Stimulated activated CD4-positive, alpha-beta T cell treated with anti-CD3 and anti-CD28 coated beads, Interleukin-1b, Interleukin-23, amount 100 ng/mL, for 4 hours (primary cell): ENCODE results near the gene LAMC2.
"Not testable (repeated sequence)": the region's sequence is repeated elsewhere in the genome, so short reads cannot be mapped to it uniquely, and the experiment has no call there.

Experiments used
- DNase-seq, 2 donors: peaks; one replicate each; pipeline ENCODE4 v3.0.0-alpha.2; 2020; ENCODE audit warnings: low read depth in 2 of 2

Gene LAMC2

GRCh38 chr1:183185941-183186490 is at the start of gene LAMC2:
LAMC2 (plus strand) TSS chr1:183186264; CDS start chr1:183186353, 89 bp downstream.
- DNase-seq = no peak

- no peak for DNase-seq
Measured at GRCh38 chr1:183137782-183138181, 48.3 kb upstream of the LAMC2 start.

GRCh38 chr1:183138301-183138700 is 47.8 kb upstream of the LAMC2 start:
- DNase-seq = no peak

- no peak for DNase-seq
Measured at GRCh38 chr1:183139281-183139942, 46.7 kb upstream of the LAMC2 start.

DNA sequence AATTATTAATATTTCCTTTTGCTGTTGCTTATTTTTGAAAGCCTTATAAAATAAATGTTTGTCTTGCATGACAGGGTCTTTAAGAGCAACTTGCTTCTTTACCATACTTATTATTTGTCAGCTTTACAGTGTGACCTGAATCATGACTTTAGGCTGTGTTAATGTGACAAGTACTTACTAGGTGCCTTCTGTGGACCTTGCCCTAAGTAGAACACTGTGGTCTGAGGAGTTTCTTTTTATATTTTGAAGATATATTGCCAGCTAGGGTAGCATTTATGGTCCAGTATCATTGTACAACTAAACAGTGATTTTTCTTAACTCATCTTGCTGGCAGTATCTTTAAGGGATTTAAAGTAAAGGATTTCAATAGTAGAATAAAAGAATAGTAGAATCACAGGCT is 45.4 kb upstream of the LAMC2 start:
- DNase-seq = no peak

- no peak for DNase-seq
Measured at GRCh38 chr1:183142171-183142570, 43.9 kb upstream of the LAMC2 start.

DNA sequence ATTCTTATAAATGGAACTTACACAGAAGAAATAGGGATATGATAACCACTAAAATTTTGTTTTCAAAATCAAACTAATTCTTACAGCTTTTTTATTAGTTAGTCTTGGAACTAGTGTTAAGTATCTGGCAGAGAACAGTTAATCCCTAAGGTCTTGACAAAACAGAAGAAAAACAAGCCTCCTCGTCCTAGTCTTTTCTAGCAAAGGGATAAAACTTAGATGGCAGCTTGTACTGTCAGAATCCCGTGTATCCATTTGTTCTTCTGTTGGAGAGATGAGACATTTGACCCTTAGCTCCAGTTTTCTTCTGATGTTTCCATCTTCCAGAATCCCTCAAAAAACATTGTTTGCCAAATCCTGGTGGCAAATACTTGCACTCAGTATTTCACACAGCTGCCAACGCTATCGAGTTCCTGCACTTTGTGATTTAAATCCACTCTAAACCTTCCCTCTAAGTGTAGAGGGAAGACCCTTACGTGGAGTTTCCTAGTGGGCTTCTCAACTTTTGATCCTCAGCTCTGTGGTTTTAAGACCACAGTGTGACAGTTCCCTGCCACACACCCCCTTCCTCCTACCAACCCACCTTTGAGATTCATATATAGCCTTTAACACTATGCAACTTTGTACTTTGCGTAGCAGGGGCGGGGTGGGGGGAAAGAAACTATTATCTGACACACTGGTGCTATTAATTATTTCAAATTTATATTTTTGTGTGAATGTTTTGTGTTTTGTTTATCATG is 42.3 kb upstream of the LAMC2 start:
- no peak for DNase-seq

DNA sequence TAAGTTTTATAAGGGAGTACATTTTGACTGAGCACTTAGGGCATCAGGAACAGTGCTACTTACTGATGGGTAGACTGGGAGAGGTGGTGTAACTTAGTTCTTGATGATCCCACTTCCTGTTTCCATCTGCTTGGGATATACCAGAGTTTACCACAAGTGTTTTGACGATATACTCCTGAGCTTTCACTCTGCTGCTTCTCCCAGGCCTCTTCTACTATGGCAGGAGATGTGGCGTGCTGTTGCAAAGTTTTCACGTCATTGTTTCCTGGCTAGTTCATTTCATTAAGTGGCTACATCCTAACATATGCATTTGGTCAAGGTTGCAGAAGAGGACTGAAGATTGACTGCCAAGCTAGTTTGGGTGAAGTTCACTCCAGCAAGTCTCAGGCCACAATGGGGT is 41.3 kb upstream of the LAMC2 start:
- DNase-seq = no peak

- no peak for DNase-seq
Measured at GRCh38 chr1:183147735-183148134, 38.3 kb upstream of the LAMC2 start.

GRCh38 chr1:183148599-183148998 is 37.5 kb upstream of the LAMC2 start:
- no peak for DNase-seq

DNA sequence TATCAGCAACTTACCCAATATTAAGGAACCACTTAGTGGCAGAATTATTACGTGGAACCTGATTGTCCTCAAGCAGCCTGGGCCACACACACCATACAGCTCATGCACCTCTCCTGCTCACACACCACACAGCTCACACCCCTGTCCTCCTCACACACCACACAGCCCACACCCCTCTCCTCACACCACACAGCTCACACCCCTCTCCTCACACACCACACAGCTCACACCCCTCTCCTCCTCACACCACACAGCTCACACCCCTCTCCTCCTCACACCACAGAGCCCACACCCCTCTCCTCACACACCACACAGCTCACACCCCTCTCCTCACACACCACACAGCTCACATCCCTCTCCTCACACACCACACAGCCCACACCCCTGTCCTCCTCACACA is 36.8 kb upstream of the LAMC2 start:
- DNase-seq = no peak

GRCh38 chr1:183150032-183150431 is 36.0 kb upstream of the LAMC2 start:
- not testable (repeated sequence) for DNase-seq

- DNase-seq = no peak
Measured at GRCh38 chr1:183150445-183150844, 35.6 kb upstream of the LAMC2 start.

- no peak for DNase-seq
Measured at GRCh38 chr1:183152180-183152579, 33.9 kb upstream of the LAMC2 start.

GRCh38 chr1:183155939-183156338 is 30.1 kb upstream of the LAMC2 start:
- DNase-seq = no peak

DNA sequence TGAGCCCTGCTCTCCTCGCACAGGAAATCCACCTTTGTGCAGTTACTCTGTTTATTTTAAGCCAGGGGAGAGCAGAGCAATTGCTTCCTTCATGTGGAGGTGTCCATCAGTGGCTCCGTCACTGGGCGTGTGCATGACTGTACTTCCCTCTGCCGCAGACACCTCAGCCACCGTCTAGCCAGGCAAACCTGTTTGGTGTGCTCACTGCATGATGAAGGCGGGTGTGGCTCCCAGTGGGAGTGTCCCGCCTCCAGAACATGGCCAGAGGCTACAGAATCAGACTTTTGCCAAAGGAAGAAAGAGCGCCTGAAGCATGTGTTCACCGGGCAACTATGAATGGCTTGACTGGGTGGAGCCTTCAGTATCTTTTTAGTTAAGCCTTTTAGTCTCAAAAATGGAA is 26.1 kb upstream of the LAMC2 start:
- DNase-seq = no peak

DNA sequence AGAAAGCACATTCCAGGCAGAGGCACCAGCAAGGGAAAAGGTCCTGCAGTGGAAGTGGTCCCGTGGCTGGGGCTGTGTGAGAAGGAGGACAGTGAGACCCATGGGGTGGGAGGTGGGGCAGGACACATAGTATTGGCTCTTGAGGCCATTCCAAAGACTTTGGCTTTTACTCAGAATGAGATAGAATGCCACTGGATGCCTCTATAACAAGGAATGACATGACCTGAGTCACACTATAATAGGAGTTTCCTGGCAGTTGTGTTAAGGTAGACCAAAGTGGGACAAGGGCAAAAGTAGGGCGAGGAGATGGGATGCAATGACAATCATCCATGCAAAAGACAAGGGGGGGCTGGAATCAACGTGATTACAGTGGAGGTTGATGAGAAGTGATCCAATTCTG is 24.7 kb upstream of the LAMC2 start:
- DNase-seq = no peak

DNA sequence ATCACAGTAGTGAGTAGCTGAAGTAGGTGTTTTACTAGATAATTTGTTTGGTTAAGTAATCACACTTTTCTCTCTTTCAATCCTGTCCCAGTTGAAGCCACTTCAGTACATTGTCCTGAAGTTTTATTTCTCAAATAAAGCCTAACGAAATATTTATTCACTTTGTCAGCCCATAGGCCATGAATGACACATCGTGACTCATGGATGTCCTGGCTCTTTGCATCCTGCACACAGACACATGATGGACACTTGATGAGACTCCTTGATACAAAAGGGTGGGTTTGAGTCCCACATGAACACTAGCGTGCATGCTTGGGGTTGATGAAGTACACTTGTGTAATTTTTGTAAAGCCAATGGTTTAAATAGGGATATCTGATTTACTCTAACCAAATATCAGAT is 22.7 kb upstream of the LAMC2 start:
- DNase-seq = no peak

DNA sequence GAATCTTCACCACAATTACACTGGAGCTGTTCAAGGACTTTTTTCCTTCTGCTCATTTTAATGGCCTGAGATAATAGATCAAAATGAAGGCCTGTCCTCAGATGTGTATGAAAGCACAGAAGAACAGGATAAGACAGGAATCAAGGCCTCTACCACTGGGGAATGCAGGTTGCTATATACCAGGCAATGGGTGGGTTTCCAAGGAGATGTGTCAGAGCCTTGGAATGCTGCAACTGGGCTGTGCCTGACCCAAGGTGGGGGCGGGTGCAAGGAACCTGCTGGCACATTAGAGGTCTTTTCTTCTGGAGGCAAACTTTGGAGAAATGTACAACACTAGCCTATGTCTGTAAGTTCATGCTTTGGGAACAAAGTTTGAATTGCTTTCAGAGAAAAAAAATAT is 21.7 kb upstream of the LAMC2 start:
- DNase-seq = no peak

- no peak for DNase-seq
Measured at GRCh38 chr1:183164963-183165362, 21.1 kb upstream of the LAMC2 start.

DNA sequence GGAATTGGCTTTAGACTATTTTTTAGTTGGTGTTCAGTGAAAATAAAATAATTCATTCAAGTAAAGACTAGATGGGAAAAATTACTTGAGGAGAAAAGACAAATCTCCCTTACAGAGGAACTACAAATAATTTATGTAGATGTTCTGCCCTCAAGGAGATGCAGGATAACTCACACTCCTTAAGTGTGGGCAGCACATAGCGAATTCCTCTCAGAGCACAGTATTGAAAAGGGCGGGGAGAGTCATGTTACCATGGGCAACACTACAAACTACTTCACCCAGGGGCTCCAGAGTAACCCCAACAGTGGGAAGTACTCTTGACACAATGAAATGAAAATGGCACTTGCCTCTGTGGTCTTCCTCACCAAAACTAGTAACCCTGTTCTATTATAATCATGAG is 20.6 kb upstream of the LAMC2 start:
- no peak for DNase-seq

GRCh38 chr1:183166454-183166853 is 19.6 kb upstream of the LAMC2 start:
- no peak for DNase-seq

- no peak for DNase-seq
Measured at GRCh38 chr1:183167676-183168075, 18.4 kb upstream of the LAMC2 start.
